MM.1S (cell line): Measurements from ENCODE around the gene SERF2.
"Not testable (repeated sequence)": the region's sequence is repeated elsewhere in the genome, so short reads cannot be mapped to it uniquely, and the experiment has no call there.

Experiments
- DNase-seq: peaks from one replicate; pipeline ENCODE4 v3.0.0-alpha.2; 2015
- H2AFZ ChIP-seq: fragments of 300-600 bp; sonication (generic); 2 replicates; pipeline ENCODE4 v1.6.0; 2016; ENCODE audit warnings: antibody characterized with exemption, low read length
- H3F3A ChIP-seq: fragments of 300-600 bp; sonication (generic); 2 replicates; pipeline ENCODE4 v1.6.1; 2016; ENCODE audit warnings: mild to moderate bottlenecking, antibody characterized with exemption, low read length, moderate library complexity, mixed read lengths; ENCODE audit not compliant: insufficient read depth
- H3K27ac ChIP-seq: fragments of 300-600 bp; sonication (generic); 2 replicates; pipeline ENCODE4 v1.5.1; 2016; ENCODE audit warnings: mild to moderate bottlenecking, low read length
- H3K27me3 ChIP-seq: fragments of 300-600 bp; sonication (generic); replicated peaks from 2 replicates; pipeline ENCODE4 v1.6.0; 2016; ENCODE audit warnings: low read length; ENCODE audit not compliant: insufficient read depth
- H3K36me3 ChIP-seq: fragments of 300-600 bp; sonication (generic); replicated peaks from 2 replicates; pipeline ENCODE4 v1.6.1; 2016; ENCODE audit warnings: mild to moderate bottlenecking, low read length, mixed read lengths; ENCODE audit not compliant: insufficient read depth
- H3K4me1 ChIP-seq: fragments of 300-600 bp; sonication (generic); 2 replicates; pipeline ENCODE4 v1.6.1; 2016; ENCODE audit warnings: low read length, mixed read lengths
- H3K4me2 ChIP-seq: fragments of 300-600 bp; sonication (generic); 2 replicates; pipeline ENCODE4 v1.6.0; 2016; ENCODE audit warnings: low read depth, low read length
- H3K4me3 ChIP-seq: fragments of 300-600 bp; sonication (generic); 2 replicates; pipeline ENCODE4 v1.5.1; 2016; ENCODE audit warnings: low read length, mixed read lengths
- H3K79me2 ChIP-seq: fragments of 300-600 bp; sonication (generic); 2 replicates; pipeline ENCODE4 v1.6.1; 2016; ENCODE audit warnings: mixed run types, low read length, mixed read lengths
- H3K9ac ChIP-seq: fragments of 300-600 bp; sonication (generic); 2 replicates; pipeline ENCODE4 v1.6.1; 2016; ENCODE audit warnings: low read length, mixed read lengths
- H3K9me2 ChIP-seq: fragments of 300-600 bp; sonication (generic); replicated peaks from 2 replicates; pipeline ENCODE4 v1.6.1; 2016; ENCODE audit warnings: mild to moderate bottlenecking, low read length, mixed read lengths; ENCODE audit not compliant: insufficient read depth
- H3K9me3 ChIP-seq: fragments of 300-600 bp; sonication (generic); replicated peaks from 2 replicates; pipeline ENCODE4 v1.6.1; 2016; ENCODE audit warnings: mild to moderate bottlenecking, low read length, mixed read lengths; ENCODE audit not compliant: insufficient read depth
- H4K20me1 ChIP-seq: fragments of 300-600 bp; sonication (generic); 2 replicates; pipeline ENCODE4 v1.6.1; 2016; ENCODE audit warnings: mild to moderate bottlenecking, low read length, moderate library complexity, mixed read lengths; ENCODE audit not compliant: insufficient read depth
- CTCF ChIP-seq: fragments of 300-600 bp; sonication (generic); IDR thresholded peaks from 2 replicates; pipeline ENCODE4 v1.5.1; 2016; ENCODE audit warnings: antibody characterized with exemption, low read length, mixed read lengths
- EZH2 ChIP-seq: fragments of 300-600 bp; sonication (generic); optimal IDR thresholded peaks from 2 replicates; pipeline ENCODE3; 2017; ENCODE audit warnings: low read depth, mild to moderate bottlenecking, antibody characterized with exemption, low read length, mixed read lengths
- EZH2phosphoT487 ChIP-seq: fragments of 300-600 bp; sonication (generic); IDR thresholded peaks from 2 replicates; pipeline ENCODE4 v1.6.1; 2018; ENCODE audit warnings: antibody characterized with exemption, low read length

SERF2 gene

GRCh38 chr15:43826508-43827341 lies 34.6 kb downstream of the SERF2 start, which contains the start of gene WDR76:
WDR76 (plus strand) TSS chr15:43827002; CDS start chr15:43827033, 31 bp downstream.
- peaks cover 3% of the 10 kb centered on the region; the same call in 1 of the 2 replicates for H4K20me1 ChIP-seq
- TF ChIP-seq EZH2 (no peak), EZH2phosphoT487 (no peak), CTCF (no peak)
- peak within 1 kb of the TSS; percentile 89 for H3K9ac ChIP-seq
- peak within 1 kb of the TSS; percentile 85 for H3K4me3 ChIP-seq
- H3K9me3 ChIP-seq: no peaks in the 10 kb centered on the region
- peak within 1 kb of the TSS; percentile 85 for H3K4me2 ChIP-seq
- H3K27ac ChIP-seq: peak within 1 kb of the TSS; percentile 54
- H3K79me2 ChIP-seq: peaks cover 74% of the 10 kb centered on the region
- H2AFZ ChIP-seq: peak within 1 kb of the TSS; percentile 76
- H3F3A ChIP-seq: peaks cover 6% of the 10 kb centered on the region; the same call in 1 of the 2 replicates
- H3K36me3 ChIP-seq: peaks cover 4% of the 10 kb centered on the region; the same call in 1 of the 2 replicates
- peak; percentile 92 for DNase-seq
- H3K9me2 ChIP-seq: no peaks in the 10 kb centered on the region
- peaks cover 7% of the 10 kb centered on the region for H3K4me1 ChIP-seq
- no peaks in the 10 kb centered on the region for H3K27me3 ChIP-seq

DNA sequence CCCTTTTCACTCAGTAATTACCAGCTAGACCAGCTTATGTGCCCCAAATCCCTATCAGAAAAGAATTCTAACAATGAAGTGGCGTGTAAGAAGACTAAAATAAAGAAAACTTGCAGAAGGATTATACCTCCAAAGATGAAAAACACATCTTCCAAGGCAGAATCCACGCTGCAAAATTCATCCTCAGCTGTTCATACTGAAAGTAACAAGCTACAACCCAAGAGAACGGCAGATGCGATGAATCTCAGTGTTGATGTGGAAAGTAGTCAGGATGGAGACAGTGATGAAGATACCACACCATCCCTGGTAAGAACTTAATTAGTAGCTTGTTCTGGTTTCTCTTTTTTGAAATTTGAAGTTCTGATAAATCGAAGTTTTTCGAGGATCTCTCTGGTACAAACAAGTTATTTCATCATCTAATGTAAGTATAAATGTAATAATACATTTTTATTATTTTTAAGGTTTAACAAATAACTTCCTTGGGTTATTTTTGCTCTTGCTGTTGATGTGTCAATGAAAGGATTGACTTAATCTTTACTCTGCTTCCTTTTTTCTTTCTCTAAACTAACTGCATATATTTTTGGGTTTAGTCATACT lies 36.0 kb downstream of the SERF2 start:
- H3K27me3 ChIP-seq: no peaks in the 10 kb centered on the region
- H3K9me2 ChIP-seq: no peaks in the 10 kb centered on the region
- H2AFZ ChIP-seq: no peak overlapping the region
- H3K9ac ChIP-seq: peak overlapping the region; percentile 89
- peak overlapping the region; percentile 54; the same call in 1 of the 2 replicates for H3K27ac ChIP-seq
- DNase-seq: peak; percentile 42
- H4K20me1 ChIP-seq: peaks cover 4% of the 10 kb centered on the region; the same call in 1 of the 2 replicates
- peaks cover 4% of the 10 kb centered on the region; the same call in 1 of the 2 replicates for H3K36me3 ChIP-seq
- H3K4me2 ChIP-seq: peak overlapping the region; percentile 85
- peaks cover 6% of the 10 kb centered on the region; the same call in 1 of the 2 replicates for H3F3A ChIP-seq
- peaks cover 7% of the 10 kb centered on the region for H3K4me1 ChIP-seq
- no peaks in the 10 kb centered on the region for H3K9me3 ChIP-seq
- peak overlapping the region; percentile 85 for H3K4me3 ChIP-seq
- no peak for TF ChIP-seq CTCF
- no peak for TF ChIP-seq EZH2
- no peak for TF ChIP-seq EZH2phosphoT487
- H3K79me2 ChIP-seq: peaks cover 77% of the 10 kb centered on the region

- H3K9ac ChIP-seq, H3K27ac ChIP-seq, H3K4me3 ChIP-seq, H3F3A ChIP-seq, H3K4me1 ChIP-seq, H2AFZ ChIP-seq, H3K36me3 ChIP-seq, H3K27me3 ChIP-seq, DNase-seq, H3K4me2 ChIP-seq, H3K9me3 ChIP-seq, H3K9me2 ChIP-seq, H4K20me1 ChIP-seq: not testable (repeated sequence)
- H3K79me2 ChIP-seq: peaks cover 83% of the 10 kb centered on the region
Measured at GRCh38 chr15:43829951-43830540, 37.9 kb downstream of the SERF2 start.

GRCh38 chr15:43830691-43831275 lies 38.7 kb downstream of the SERF2 start:
- not testable (repeated sequence) for H3K9me2 ChIP-seq, H3K4me3 ChIP-seq, H3K4me1 ChIP-seq, H3K27me3 ChIP-seq, H3K4me2 ChIP-seq, H4K20me1 ChIP-seq, H3K36me3 ChIP-seq, DNase-seq, H3K9ac ChIP-seq, H3K27ac ChIP-seq, H3K9me3 ChIP-seq, H3F3A ChIP-seq, H2AFZ ChIP-seq
- H3K79me2 ChIP-seq: peaks cover 88% of the 10 kb centered on the region

- H3K9ac ChIP-seq, H3F3A ChIP-seq, H3K9me2 ChIP-seq, H4K20me1 ChIP-seq, H3K4me2 ChIP-seq, H3K27ac ChIP-seq, H3K4me3 ChIP-seq, H2AFZ ChIP-seq, H3K4me1 ChIP-seq, H3K27me3 ChIP-seq, H3K36me3 ChIP-seq, DNase-seq, H3K9me3 ChIP-seq: not testable (repeated sequence)
- peaks cover 96% of the 10 kb centered on the region for H3K79me2 ChIP-seq
Measured at GRCh38 chr15:43831519-43832052, 39.5 kb downstream of the SERF2 start.
